Measurements from ENCODE around the gene ABHD14A.

GRCh38 chr3:51931756-51932155, 43.1 kb upstream of the ABHD14A start:
- TF ChIP-seq, protein P1, sequence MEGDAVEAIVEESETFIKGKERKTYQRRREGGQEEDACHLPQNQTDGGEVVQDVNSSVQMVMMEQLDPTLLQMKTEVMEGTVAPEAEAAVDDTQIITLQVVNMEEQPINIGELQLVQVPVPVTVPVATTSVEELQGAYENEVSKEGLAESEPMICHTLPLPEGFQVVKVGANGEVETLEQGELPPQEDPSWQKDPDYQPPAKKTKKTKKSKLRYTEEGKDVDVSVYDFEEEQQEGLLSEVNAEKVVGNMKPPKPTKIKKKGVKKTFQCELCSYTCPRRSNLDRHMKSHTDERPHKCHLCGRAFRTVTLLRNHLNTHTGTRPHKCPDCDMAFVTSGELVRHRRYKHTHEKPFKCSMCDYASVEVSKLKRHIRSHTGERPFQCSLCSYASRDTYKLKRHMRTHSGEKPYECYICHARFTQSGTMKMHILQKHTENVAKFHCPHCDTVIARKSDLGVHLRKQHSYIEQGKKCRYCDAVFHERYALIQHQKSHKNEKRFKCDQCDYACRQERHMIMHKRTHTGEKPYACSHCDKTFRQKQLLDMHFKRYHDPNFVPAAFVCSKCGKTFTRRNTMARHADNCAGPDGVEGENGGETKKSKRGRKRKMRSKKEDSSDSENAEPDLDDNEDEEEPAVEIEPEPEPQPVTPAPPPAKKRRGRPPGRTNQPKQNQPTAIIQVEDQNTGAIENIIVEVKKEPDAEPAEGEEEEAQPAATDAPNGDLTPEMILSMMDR (IDR thresholded peaks at IDR 0.05), result no peak
- TF ChIP-seq POLR2A (IDR thresholded peaks at IDR 0.05), result no peak
- no peak for TF ChIP-seq POLR2AphosphoS5 (IDR thresholded peaks at IDR 0.05)

Measured in stomach (tissue), 4 donors.